Esophagus squamous epithelium (tissue), 4 donors: Measurements from ENCODE around the gene GRK5.

Experiments used
- CTCF ChIP-seq, 6 experiments: fragments of 450-650 bp in 4 of 6; fragments of 200-600 bp in 2 of 6; sonication (generic) in 2 of 6; IDR thresholded peaks; one replicate each; pipeline ENCODE4 v1.5.1; 2016 to 2019; ENCODE audit warnings: antibody characterized with exemption in 6 of 6, mild to moderate bottlenecking in 4 of 6, moderate library complexity in 4 of 6
- POLR2A ChIP-seq, 4 donors: fragments of 450-650 bp; IDR thresholded peaks; one replicate each; pipeline ENCODE4 v1.6.1; 2017; ENCODE audit warnings: antibody characterized with exemption in 4 of 4, mild to moderate bottlenecking in 4 of 4, moderate library complexity in 3 of 4

- no peak for TF ChIP-seq CTCF (IDR thresholded peaks at IDR 0.05)
- no peak for TF ChIP-seq POLR2A (IDR thresholded peaks at IDR 0.05)
Measured at GRCh38 chr10:119281581-119282071, 74.3 kb downstream of the GRK5 start.
